Peyer's patch (tissue), 4 donors: ENCODE results near the gene REPIN1. TPM values are rescaled to one million over a fixed set of nuclear protein-coding genes. Genes with fewer than 3 reads are reported as not detected.

ENCODE experiments used
- DNase-seq, 3 donors: peaks; one replicate each; pipeline ENCODE4 v3.0.0-alpha.2; 2017 to 2019
- H3K27ac ChIP-seq, 4 donors: fragments of 200-600 bp; sonication (generic); one replicate each; pipeline ENCODE4 v1.5.1; 2016 to 2019
- H3K27me3 ChIP-seq, 2 donors: fragments of 200-600 bp; sonication (generic); one replicate each; pipeline ENCODE4 v1.5.1; 2019
- H3K36me3 ChIP-seq, 3 donors: fragments of 200-600 bp; sonication (generic); one replicate each; pipeline ENCODE4 v1.5.1; 2016 to 2019
- H3K4me1 ChIP-seq, 4 donors: fragments of 200-600 bp; sonication (generic); one replicate each; pipeline ENCODE4 v1.5.1; 2016 to 2019
- H3K4me3 ChIP-seq, 4 donors: fragments of 200-600 bp; sonication (generic); 1 replicate in 3 of 4; 2 replicates in 1 of 4; pipeline ENCODE4 v1.5.1; 2016 to 2019; ENCODE audit warnings: mild to moderate bottlenecking in 1 of 4
- H3K9me3 ChIP-seq, 4 donors: fragments of 200-600 bp; sonication (generic); one replicate each; pipeline ENCODE4 v1.5.1; 2016 to 2019; ENCODE audit warnings: mild to moderate bottlenecking in 1 of 4
- POLR2A ChIP-seq, 2 donors: fragments of 450-650 bp; IDR thresholded peaks; one replicate each; pipeline ENCODE4 v1.5.1; 2017; ENCODE audit warnings: antibody characterized with exemption in 2 of 2, mild to moderate bottlenecking in 2 of 2, moderate library complexity in 2 of 2
- total RNA-seq, 4 donors: library from RNA; depleted of rRNA; stranded (reverse); fragments of >200 nt; gene quantifications; one replicate each; pipeline ENCODE4 v1.1.0, GENCODE V29; 2016
- TF ChIP-seq, protein P1 (sequence below), 6 experiments: fragments of 450-650 bp in 4 of 6; fragments of 200-600 bp in 2 of 6; sonication (generic) in 1 of 6; IDR thresholded peaks; one replicate each; pipeline ENCODE4 v1.5.1; 2017 to 2019; ENCODE audit warnings: antibody characterized with exemption in 6 of 6, mild to moderate bottlenecking in 3 of 6, moderate library complexity in 1 of 6

REPIN1 gene
- total RNA-seq, 4 donors from 2014 or later, result 138 to 209 (median 159) TPM

- Histone ChIP-seq H3K9me3 (no peaks in the 10 kb centered on the region), H3K36me3 (peaks cover 0 to 1% (median 0%) of the 10 kb centered on the region in 3 donors), H3K27me3 (no peaks in the 10 kb centered on the region), H3K4me3 (no peak overlapping the region), H3K27ac (peak overlapping the region in 3 of 4 donors; percentile 24 to 98 (median 35)), H3K4me1 (peaks cover 0 to 22% (median 20%) of the 10 kb centered on the region in 4 donors)
- peak in 1 of 3 donors; percentile 44 for DNase-seq
- TF ChIP-seq POLR2A (IDR thresholded peaks at IDR 0.05), result no peak
- TF ChIP-seq, protein P1, sequence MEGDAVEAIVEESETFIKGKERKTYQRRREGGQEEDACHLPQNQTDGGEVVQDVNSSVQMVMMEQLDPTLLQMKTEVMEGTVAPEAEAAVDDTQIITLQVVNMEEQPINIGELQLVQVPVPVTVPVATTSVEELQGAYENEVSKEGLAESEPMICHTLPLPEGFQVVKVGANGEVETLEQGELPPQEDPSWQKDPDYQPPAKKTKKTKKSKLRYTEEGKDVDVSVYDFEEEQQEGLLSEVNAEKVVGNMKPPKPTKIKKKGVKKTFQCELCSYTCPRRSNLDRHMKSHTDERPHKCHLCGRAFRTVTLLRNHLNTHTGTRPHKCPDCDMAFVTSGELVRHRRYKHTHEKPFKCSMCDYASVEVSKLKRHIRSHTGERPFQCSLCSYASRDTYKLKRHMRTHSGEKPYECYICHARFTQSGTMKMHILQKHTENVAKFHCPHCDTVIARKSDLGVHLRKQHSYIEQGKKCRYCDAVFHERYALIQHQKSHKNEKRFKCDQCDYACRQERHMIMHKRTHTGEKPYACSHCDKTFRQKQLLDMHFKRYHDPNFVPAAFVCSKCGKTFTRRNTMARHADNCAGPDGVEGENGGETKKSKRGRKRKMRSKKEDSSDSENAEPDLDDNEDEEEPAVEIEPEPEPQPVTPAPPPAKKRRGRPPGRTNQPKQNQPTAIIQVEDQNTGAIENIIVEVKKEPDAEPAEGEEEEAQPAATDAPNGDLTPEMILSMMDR (IDR thresholded peaks at IDR 0.05), result no peak
These were observed 2.8 kb upstream of the REPIN1 start for GRCh38 chr7:150365673-150366398.

- H3K9me3 ChIP-seq, result no peaks in the 10 kb centered on the region
- peak overlapping the region; percentile 84 to 93 (median 91) for H3K4me3 ChIP-seq
- DNase-seq, result no peak
- H3K4me1 ChIP-seq, result peaks cover 0 to 36% (median 21%) of the 10 kb centered on the region in 4 donors
- TF ChIP-seq, protein P1 (IDR thresholded peaks at IDR 0.05), result no peak
- no peak for TF ChIP-seq POLR2A (IDR thresholded peaks at IDR 0.05)
- H3K36me3 ChIP-seq, result peaks cover 0 to 20% (median 0%) of the 10 kb centered on the region in 3 donors
- peak overlapping the region; percentile 90 to 99 (median 96) for H3K27ac ChIP-seq
- H3K27me3 ChIP-seq, result no peaks in the 10 kb centered on the region
These were observed 936 bp upstream of the REPIN1 start for GRCh38 chr7:150367677-150368095.

GRCh38 chr7:150368884-150369747 is 494 bp downstream of the REPIN1 start:
- no peaks in the 10 kb centered on the region for H3K9me3 ChIP-seq
- peak overlapping the region; percentile 90 to 99 (median 96) for H3K27ac ChIP-seq
- peak; percentile 78 to 82 (median 80) for DNase-seq
- H3K27me3 ChIP-seq, result no peaks in the 10 kb centered on the region
- peaks cover 0 to 51% (median 16%) of the 10 kb centered on the region in 4 donors for H3K4me1 ChIP-seq
- TF ChIP-seq POLR2A (IDR thresholded peaks at IDR 0.05), result peak in 1 of 2 donors; percentile 20
- TF ChIP-seq, protein P1 (IDR thresholded peaks at IDR 0.05), result no peak
- H3K4me3 ChIP-seq, result peak overlapping the region; percentile 84 to 93 (median 91)
- peaks cover 0 to 34% (median 0%) of the 10 kb centered on the region in 3 donors for H3K36me3 ChIP-seq

GRCh38 chr7:150369748-150370501 is 1.3 kb downstream of the REPIN1 start:
- Histone ChIP-seq H3K27ac (peak overlapping the region; percentile 90 to 99 (median 96)), H3K36me3 (peaks cover 0 to 34% (median 0%) of the 10 kb centered on the region in 3 donors), H3K27me3 (no peaks in the 10 kb centered on the region), H3K4me3 (peak overlapping the region; percentile 84 to 93 (median 91)), H3K9me3 (no peaks in the 10 kb centered on the region), H3K4me1 (peaks cover 0 to 52% (median 16%) of the 10 kb centered on the region in 4 donors)
- TF ChIP-seq POLR2A (IDR thresholded peaks at IDR 0.05), result no peak
- TF ChIP-seq, protein P1 (IDR thresholded peaks at IDR 0.05), result no peak
- peak in 1 of 3 donors; percentile 43 for DNase-seq

GRCh38 chr7:150370612-150371071 is 2.0 kb downstream of the REPIN1 start:
- Histone ChIP-seq H3K9me3 (no peaks in the 10 kb centered on the region), H3K4me3 (peak overlapping the region in 2 of 4 donors; percentile 84 to 93), H3K4me1 (peaks cover 0 to 52% (median 16%) of the 10 kb centered on the region in 4 donors), H3K27ac (peak overlapping the region in 3 of 4 donors; percentile 94 to 99 (median 98)), H3K36me3 (peaks cover 0 to 34% (median 0%) of the 10 kb centered on the region in 3 donors), H3K27me3 (no peaks in the 10 kb centered on the region)
- DNase-seq, result peak in 1 of 3 donors; percentile 41
- TF ChIP-seq, protein P1 (IDR thresholded peaks at IDR 0.05), result no peak
- TF ChIP-seq POLR2A (IDR thresholded peaks at IDR 0.05), result no peak
